ENCODE results near the gene PITX3. TPM values are rescaled to one million over a fixed set of nuclear protein-coding genes. Genes with fewer than 3 reads are reported as not detected.

The PITX3 gene
- 3.7 TPM for total RNA-seq

GRCh38 chr10:102241444-102242117, at the start of gene PITX3:
Gene PITX3 (minus strand): TSS chr10:102241512. CDS start chr10:102232080, 9,432 bp downstream.

GRCh38 chr10:102245082-102245931, 4.0 kb upstream of the PITX3 start, which contains the start of gene GBF1:
Gene GBF1 (plus strand): TSS chr10:102245532. CDS start chr10:102258939, 13,407 bp downstream.

GRCh38 chr10:102225646-102226541, 15.4 kb downstream of the PITX3 start, which contains the start of gene ELOVL3:
Gene ELOVL3 (plus strand): TSS chr10:102226299. CDS start chr10:102226549, 250 bp downstream.

Other genes with a start within 250 kb of the PITX3 start
- 16.5 TPM for gene ARMH3, start 185.3 kb downstream of the PITX3 start, total RNA-seq
- gene HPS6, start 176.2 kb downstream of the PITX3 start, total RNA-seq, result 21.0 TPM
- 77.7 TPM for gene LDB1, start 121.1 kb downstream of the PITX3 start, total RNA-seq
- 17.2 TPM for gene PPRC1, start 108.5 kb downstream of the PITX3 start, total RNA-seq
- 25.2 TPM for gene NOLC1, start 89.1 kb downstream of the PITX3 start, total RNA-seq
- gene ELOVL3, start 15.2 kb downstream of the PITX3 start, total RNA-seq, result 1.3 TPM
- 41.2 TPM for gene GBF1, start 4.0 kb upstream of the PITX3 start, total RNA-seq
- 31.9 TPM for gene NFKB2, start 154.2 kb upstream of the PITX3 start, total RNA-seq
- gene PSD, start 177.3 kb upstream of the PITX3 start, total RNA-seq, result 11.7 TPM
- 14.8 TPM for gene FBXL15, start 179.3 kb upstream of the PITX3 start, total RNA-seq
- 45.4 TPM for gene CUEDC2, start 191.1 kb upstream of the PITX3 start, total RNA-seq
- 0.35 TPM for gene C10orf95, start 210.0 kb upstream of the PITX3 start, total RNA-seq